Mesothelial cell of epicardium (in vitro differentiated cells): ENCODE data around the gene IMPDH2. TPM values are rescaled to one million over a fixed set of nuclear protein-coding genes. Genes with fewer than 3 reads are reported as not detected.

Experiments used
- DNase-seq, 2 experiments: peaks; one replicate each; pipeline ENCODE4 v3.0.0; 2021; ENCODE audit warnings: low spot score in 2 of 2; ENCODE audit not compliant: unreplicated experiment in 2 of 2
- H3K27ac Mint-ChIP-seq: 2 replicates; pipeline ENCODE4 v1.8.0; 2021; ENCODE audit warnings: mixed read lengths
- H3K27me3 Mint-ChIP-seq: 2 replicates; pipeline ENCODE4 v1.8.0; 2021; ENCODE audit warnings: low read depth, mixed read lengths
- H3K36me3 Mint-ChIP-seq: 2 replicates; pipeline ENCODE4 v1.8.0; 2021; ENCODE audit warnings: mixed read lengths
- H3K4me1 Mint-ChIP-seq: 2 replicates; pipeline ENCODE4 v1.8.0; 2021; ENCODE audit warnings: mixed read lengths
- H3K4me3 Mint-ChIP-seq: 2 replicates; pipeline ENCODE4 v1.8.0; 2021; ENCODE audit warnings: mild to moderate bottlenecking, moderate library complexity, mixed read lengths
- H3K9me3 Mint-ChIP-seq: 2 replicates; pipeline ENCODE4 v1.8.0; 2021; ENCODE audit warnings: mixed read lengths
- CTCF ChIP-seq: fragments of 200-600 bp; sonication (generic); IDR thresholded peaks from one replicate; pipeline ENCODE4 v1.5.0; 2021; ENCODE audit warnings: antibody characterized with exemption; ENCODE audit not compliant: unreplicated experiment
- total RNA-seq: library from RNA; stranded (reverse); gene quantifications from 3 replicates; pipeline ENCODE4 v1.2.1, GENCODE V29; 2021

Gene IMPDH2
- total RNA-seq, 1 donor from 2014 or later, result 207 TPM

- Mint-ChIP-seq H3K4me1 (peaks cover 22% of the 10 kb centered on the region), H3K27me3 (no peaks in the 10 kb centered on the region), H3K27ac (peak overlapping the region; percentile 100), H3K4me3 (peak overlapping the region; percentile 97), H3K9me3 (no peaks in the 10 kb centered on the region), H3K36me3 (no peaks in the 10 kb centered on the region)
- TF ChIP-seq CTCF, result no peak
- DNase-seq, result peak; percentile 79 to 80
Observed at GRCh38 chr3:49007771-49008528, 21.2 kb downstream of the IMPDH2 start.

GRCh38 chr3:49007068-49007770, 22.0 kb downstream of the IMPDH2 start, which contains the start of gene WDR6:
TSS of gene WDR6 (plus strand) at chr3:49007391. CDS start at chr3:49007432, 41 bp downstream.
- peak within 1 kb of the TSS; percentile 97 for H3K4me3 Mint-ChIP-seq
- DNase-seq, result peak; percentile 94 to 96
- H3K36me3 Mint-ChIP-seq, result no peaks in the 10 kb centered on the region
- no peaks in the 10 kb centered on the region for H3K27me3 Mint-ChIP-seq
- TF ChIP-seq CTCF, result no peak
- no peaks in the 10 kb centered on the region for H3K9me3 Mint-ChIP-seq
- H3K27ac Mint-ChIP-seq, result peak within 1 kb of the TSS; percentile 100
- H3K4me1 Mint-ChIP-seq, result peaks cover 22% of the 10 kb centered on the region

- no peak for TF ChIP-seq CTCF
- Mint-ChIP-seq H3K36me3 (no peaks in the 10 kb centered on the region), H3K4me1 (peaks cover 22% of the 10 kb centered on the region), H3K27ac (peak overlapping the region; percentile 100), H3K27me3 (no peaks in the 10 kb centered on the region), H3K9me3 (no peaks in the 10 kb centered on the region), H3K4me3 (peak overlapping the region; percentile 97)
- DNase-seq, result peak in 1 of 2 experiments; percentile 53
Observed at GRCh38 chr3:49006408-49007067, 22.7 kb downstream of the IMPDH2 start.

- no peak for DNase-seq
- peak overlapping the region; percentile 97 for H3K4me3 Mint-ChIP-seq
- H3K27me3 Mint-ChIP-seq, result no peaks in the 10 kb centered on the region
- peaks cover 22% of the 10 kb centered on the region for H3K4me1 Mint-ChIP-seq
- peak overlapping the region; percentile 100 for H3K27ac Mint-ChIP-seq
- H3K36me3 Mint-ChIP-seq, result no peaks in the 10 kb centered on the region
- no peaks in the 10 kb centered on the region for H3K9me3 Mint-ChIP-seq
- TF ChIP-seq CTCF, result no peak
Observed at GRCh38 chr3:49005998-49006397, 23.2 kb downstream of the IMPDH2 start.

- no peak overlapping the region for H3K27ac Mint-ChIP-seq
- H3K27me3 Mint-ChIP-seq, result no peaks in the 10 kb centered on the region
- H3K9me3 Mint-ChIP-seq, result no peaks in the 10 kb centered on the region
- peaks cover 22% of the 10 kb centered on the region for H3K4me1 Mint-ChIP-seq
- H3K36me3 Mint-ChIP-seq, result no peaks in the 10 kb centered on the region
- no peak for DNase-seq
- no peak for TF ChIP-seq CTCF
- H3K4me3 Mint-ChIP-seq, result no peak overlapping the region
Observed at GRCh38 chr3:49005303-49005680, 23.9 kb downstream of the IMPDH2 start.
